ENCODE results near the gene LRRC36.

GRCh38 chr16:67349172-67349571, 22.6 kb downstream of the LRRC36 start:
- TF ChIP-seq, protein P1, sequence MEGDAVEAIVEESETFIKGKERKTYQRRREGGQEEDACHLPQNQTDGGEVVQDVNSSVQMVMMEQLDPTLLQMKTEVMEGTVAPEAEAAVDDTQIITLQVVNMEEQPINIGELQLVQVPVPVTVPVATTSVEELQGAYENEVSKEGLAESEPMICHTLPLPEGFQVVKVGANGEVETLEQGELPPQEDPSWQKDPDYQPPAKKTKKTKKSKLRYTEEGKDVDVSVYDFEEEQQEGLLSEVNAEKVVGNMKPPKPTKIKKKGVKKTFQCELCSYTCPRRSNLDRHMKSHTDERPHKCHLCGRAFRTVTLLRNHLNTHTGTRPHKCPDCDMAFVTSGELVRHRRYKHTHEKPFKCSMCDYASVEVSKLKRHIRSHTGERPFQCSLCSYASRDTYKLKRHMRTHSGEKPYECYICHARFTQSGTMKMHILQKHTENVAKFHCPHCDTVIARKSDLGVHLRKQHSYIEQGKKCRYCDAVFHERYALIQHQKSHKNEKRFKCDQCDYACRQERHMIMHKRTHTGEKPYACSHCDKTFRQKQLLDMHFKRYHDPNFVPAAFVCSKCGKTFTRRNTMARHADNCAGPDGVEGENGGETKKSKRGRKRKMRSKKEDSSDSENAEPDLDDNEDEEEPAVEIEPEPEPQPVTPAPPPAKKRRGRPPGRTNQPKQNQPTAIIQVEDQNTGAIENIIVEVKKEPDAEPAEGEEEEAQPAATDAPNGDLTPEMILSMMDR (IDR thresholded peaks at IDR 0.05; ENCODE audit: insufficient read depth, low read length, poor library complexity, severe bottlenecking): peak; percentile 60
- TF ChIP-seq EZH2phosphoT487 (conservative IDR thresholded peaks at IDR 0.05; ENCODE audit: low read length): no peak

All from SU-DHL-6 (cell line).